GM23248 (cell line): ENCODE data around the gene KATNBL1.

Source experiments
- EZH2 ChIP-seq: fragments of 200-600 bp; sonication (generic); IDR thresholded peaks from 2 replicates; pipeline ENCODE4 v1.6.1; 2018; ENCODE audit warnings: antibody characterized with exemption, mild to moderate bottlenecking; ENCODE audit not compliant: insufficient read depth, poor library complexity, severe bottlenecking
- EZH2phosphoT487 ChIP-seq: fragments of 200-600 bp; sonication (generic); IDR thresholded peaks from 2 replicates; pipeline ENCODE4 v1.6.1; 2018; ENCODE audit warnings: antibody characterized with exemption, moderate library complexity, mild to moderate bottlenecking, low read depth; ENCODE audit not compliant: insufficient read depth

DNA sequence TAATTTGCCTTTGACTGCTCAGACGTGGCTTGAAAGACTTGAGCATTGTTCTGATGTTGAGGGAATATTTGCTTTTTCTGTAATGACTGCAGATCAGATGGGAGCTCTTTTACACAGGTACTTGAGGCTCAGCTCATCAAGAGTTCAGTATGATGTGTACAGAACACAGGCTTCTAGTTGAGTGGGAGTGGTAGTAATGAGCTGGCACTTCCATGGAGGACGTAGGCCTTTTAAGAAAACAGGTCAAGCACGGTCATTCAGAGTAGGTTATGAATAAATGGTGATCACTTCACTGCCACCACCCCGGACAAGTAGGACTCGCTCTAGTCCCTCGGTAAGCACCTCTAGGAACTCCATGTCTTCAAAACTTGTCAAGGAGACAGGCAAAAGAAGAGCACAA, 23.7 kb upstream of the KATNBL1 start:
- no peak for TF ChIP-seq EZH2phosphoT487
- no peak for TF ChIP-seq EZH2
